ENCODE measurements around the gene USP48. TPM values are rescaled to one million over a fixed set of nuclear protein-coding genes. Genes with fewer than 3 reads are reported as not detected.

USP48 gene
- total RNA-seq, 1 experiment from 2014 or later, result 84.8 TPM

- Histone ChIP-seq H2BK12ac (ENCODE audit: insufficient read length, low read depth, low read length) (no peak overlapping the region), H3K9me3 (ENCODE audit: control insufficient read depth, low read depth, low read length) (no peaks in the 10 kb centered on the region), H4K8ac (replicated peaks; ENCODE audit: insufficient read length, low read depth, low read length) (no peak overlapping the region), H3K4me1 (ENCODE audit: insufficient read depth, low read length) (peaks cover 2% of the 10 kb centered on the region), H2BK120ac (ENCODE audit: low read depth, low read length, poor library complexity, severe bottlenecking) (no peak overlapping the region), H3K18ac (ENCODE audit: insufficient read length, low read depth, low read length) (no peak overlapping the region), H2BK20ac (ENCODE audit: low read depth, low read length, poor library complexity, severe bottlenecking) (no peak overlapping the region), H4K20me1 (ENCODE audit: control insufficient read depth, insufficient read depth, insufficient read length) (no peaks in the 10 kb centered on the region), H3K79me2 (ENCODE audit: insufficient read depth, low read length) (no peaks in the 10 kb centered on the region), H3K23me2 (ENCODE audit: insufficient read length, low read depth, low read length, poor library complexity, severe bottlenecking) (no peaks in the 10 kb centered on the region), H3K4me2 (ENCODE audit: insufficient read depth, insufficient read length, low read length) (no peak overlapping the region), H3K27ac (ENCODE audit: insufficient read length, low read depth, low read length) (no peak overlapping the region), H3K79me1 (ENCODE audit: insufficient read depth, low read depth, low read length, poor library complexity, severe bottlenecking) (no peaks in the 10 kb centered on the region), H3T11ph (ENCODE audit: low read length) (no peak overlapping the region), H3K14ac (ENCODE audit: insufficient read depth, low read length) (no peak overlapping the region), H3K27me3 (ENCODE audit: insufficient read depth, low read length) (no peaks in the 10 kb centered on the region), H2AFZ (ENCODE audit: low read length) (no peak overlapping the region), H2BK5ac (ENCODE audit: insufficient read length, low read length) (no peak overlapping the region), H3K9ac (ENCODE audit: extremely low read depth, insufficient read length, low read length) (no peak overlapping the region), H2BK15ac (ENCODE audit: low read depth, low read length) (no peak overlapping the region), H4K91ac (ENCODE audit: insufficient read length, low read depth, low read length) (no peak overlapping the region), H2AK5ac (ENCODE audit: insufficient read length, low read length) (no peak overlapping the region), H3K4ac (ENCODE audit: low read depth, low read length) (no peak overlapping the region), H3K56ac (ENCODE audit: insufficient read length, low read depth, low read length) (no peak overlapping the region), H3K23ac (ENCODE audit: insufficient read length, low read depth, low read length) (no peak overlapping the region), H4K5ac (ENCODE audit: insufficient read length, low read depth, low read length) (no peak overlapping the region)
- Mint-ChIP-seq H3K27ac (0 out of 7 replicates have a peak overlapping the region, but pooled peaks of 1 of the 3 experiments have one; percentile 14), H3K4me1 (peaks cover 18 to 25% of the 10 kb centered on the region in 2 experiments), H3K36me3 (ENCODE audit: insufficient read depth in 1 of 3, low read depth in 3 of 3) (peaks cover 31 to 62% (median 57%) of the 10 kb centered on the region in 3 experiments; a peak in 6 of 7 replicates), H3K9me3 (no peaks in the 10 kb centered on the region), H3K27me3 (ENCODE audit: low read depth) (peaks cover 1% of the 10 kb centered on the region; the same call in 1 of the 2 replicates), H3K4me3 (no peak overlapping the region)
- WGBS (ENCODE audit: extremely low coverage, insufficient read length, low lambda C conversion rate), result no CpG with 5 or more reads among the region's 4 CpGs
- DNase-seq, result no peak
- TF ChIP-seq CTCF (conservative IDR thresholded peaks at IDR 0.05), result no peak
These were observed 80.2 kb downstream of the USP48 start for GRCh38 chr1:21702780-21703179.
